HG03064 (cell line): ENCODE data around the gene CEP104.

ENCODE experiments used
- ATAC-seq: cut with Tn5 transposase; IDR thresholded peaks from one replicate; pipeline ENCODE4 v1.9.1; 2021; ENCODE audit warnings: low read depth; ENCODE audit not compliant: unreplicated experiment

The CEP104 gene

GRCh38 chr1:3869751-3870301 is 12.8 kb upstream of the CEP104 start:
- no peak for ATAC-seq

- no peak for ATAC-seq
These were observed 11.5 kb upstream of the CEP104 start for GRCh38 chr1:3868464-3869006.

GRCh38 chr1:3865606-3866160 is 8.7 kb upstream of the CEP104 start:
- ATAC-seq = no peak

GRCh38 chr1:3864884-3865283 is 7.9 kb upstream of the CEP104 start:
- ATAC-seq = no peak

GRCh38 chr1:3863231-3863935 is 6.4 kb upstream of the CEP104 start:
- no peak for ATAC-seq

GRCh38 chr1:3858231-3858981 is 1.4 kb upstream of the CEP104 start:
- ATAC-seq = no peak

- ATAC-seq = no peak
These were observed 749 bp upstream of the CEP104 start for GRCh38 chr1:3857791-3858129.

- no peak for ATAC-seq
These were observed 4.1 kb downstream of the CEP104 start for GRCh38 chr1:3852711-3853485.

- ATAC-seq = no peak
These were observed 4.9 kb downstream of the CEP104 start for GRCh38 chr1:3852091-3852490.

GRCh38 chr1:3851292-3851691 is 5.7 kb downstream of the CEP104 start:
- no peak for ATAC-seq

- ATAC-seq = no peak
These were observed 6.2 kb downstream of the CEP104 start for GRCh38 chr1:3850857-3851256.

- ATAC-seq = no peak
These were observed 9.9 kb downstream of the CEP104 start for GRCh38 chr1:3847081-3847480.

GRCh38 chr1:3846541-3846940 is 10.5 kb downstream of the CEP104 start:
- ATAC-seq = no peak

GRCh38 chr1:3842912-3843311 is 14.1 kb downstream of the CEP104 start:
- ATAC-seq = no peak

- ATAC-seq = no peak
These were observed 15.5 kb downstream of the CEP104 start for GRCh38 chr1:3841491-3841890.

GRCh38 chr1:3838788-3839187 is 18.2 kb downstream of the CEP104 start:
- ATAC-seq = no peak

- no peak for ATAC-seq
These were observed 19.3 kb downstream of the CEP104 start for GRCh38 chr1:3837685-3838084.

GRCh38 chr1:3837200-3837599 is 19.8 kb downstream of the CEP104 start:
- no peak for ATAC-seq

GRCh38 chr1:3836421-3836820 is 20.6 kb downstream of the CEP104 start:
- no peak for ATAC-seq

- no peak for ATAC-seq
These were observed 22.3 kb downstream of the CEP104 start for GRCh38 chr1:3834701-3835100.

GRCh38 chr1:3831689-3832088 is 25.3 kb downstream of the CEP104 start:
- ATAC-seq = no peak
